Suprapubic skin (tissue), 3 donors: ENCODE results near the gene EPB41L2.

ENCODE experiments used
- CTCF ChIP-seq, 2 donors: fragments of 200-600 bp in 1 of 2; fragments of 450-650 bp in 1 of 2; sonication (generic) in 1 of 2; IDR thresholded peaks; one replicate each; pipeline ENCODE4 v1.5.1; 2016 to 2019; ENCODE audit warnings: antibody characterized with exemption in 2 of 2, mild to moderate bottlenecking in 1 of 2, moderate library complexity in 1 of 2
- POLR2A ChIP-seq, 2 donors: fragments of 450-650 bp; IDR thresholded peaks; one replicate each; pipeline ENCODE4 v1.6.1; 2017; ENCODE audit warnings: antibody characterized with exemption in 2 of 2, mild to moderate bottlenecking in 2 of 2, moderate library complexity in 2 of 2

- TF ChIP-seq POLR2A (IDR thresholded peaks at IDR 0.05) (no peak), CTCF (IDR thresholded peaks at IDR 0.05) (no peak)
Observed at GRCh38 chr6:130836055-130836640, 226.9 kb downstream of the EPB41L2 start.
